Central memory CD4-positive, alpha-beta T cell (primary cell): ENCODE results near the gene GRM3.

Experiments used
- DNase-seq: peaks from one replicate; pipeline ENCODE4 v3.0.0; 2022

GRM3 gene

DNA sequence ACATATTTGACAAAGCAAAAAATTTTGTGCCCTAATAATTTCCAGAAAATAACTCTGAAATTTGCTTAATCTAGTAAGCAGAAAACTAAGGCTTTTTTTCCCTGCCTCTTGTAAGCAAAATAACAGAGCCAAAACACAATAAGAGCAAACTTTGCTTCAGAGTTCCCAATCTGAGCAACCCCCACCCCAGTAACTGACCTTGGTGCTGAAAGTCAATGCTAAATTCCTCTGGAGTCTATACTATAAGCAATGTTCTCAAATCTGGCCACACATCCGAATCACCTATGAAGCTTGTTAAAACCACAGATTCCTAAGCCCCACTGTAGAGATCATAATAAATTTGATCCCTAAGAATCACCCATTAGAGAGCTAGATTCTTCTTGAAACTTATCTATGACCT, 265.2 kb downstream of the GRM3 start:
- DNase-seq: no peak

DNA sequence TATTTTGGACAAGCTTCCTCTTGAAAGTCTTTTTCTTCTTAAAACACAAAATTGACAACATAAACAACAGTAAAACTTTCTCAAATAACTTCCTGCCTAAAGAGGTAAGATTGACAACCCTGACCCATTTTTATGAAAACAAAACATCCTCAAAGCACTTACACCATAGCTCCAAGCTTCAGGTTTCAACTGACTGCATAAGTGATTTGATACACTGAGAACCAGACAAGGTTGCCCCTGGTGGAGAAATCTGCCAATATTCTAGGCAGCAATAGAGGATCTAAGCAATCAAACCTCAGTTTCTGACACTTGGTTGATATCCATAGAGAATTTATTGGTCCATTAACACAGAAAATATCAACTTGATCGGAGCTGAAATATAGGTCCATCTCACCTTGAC, 267.9 kb downstream of the GRM3 start:
- no peak for DNase-seq

DNA sequence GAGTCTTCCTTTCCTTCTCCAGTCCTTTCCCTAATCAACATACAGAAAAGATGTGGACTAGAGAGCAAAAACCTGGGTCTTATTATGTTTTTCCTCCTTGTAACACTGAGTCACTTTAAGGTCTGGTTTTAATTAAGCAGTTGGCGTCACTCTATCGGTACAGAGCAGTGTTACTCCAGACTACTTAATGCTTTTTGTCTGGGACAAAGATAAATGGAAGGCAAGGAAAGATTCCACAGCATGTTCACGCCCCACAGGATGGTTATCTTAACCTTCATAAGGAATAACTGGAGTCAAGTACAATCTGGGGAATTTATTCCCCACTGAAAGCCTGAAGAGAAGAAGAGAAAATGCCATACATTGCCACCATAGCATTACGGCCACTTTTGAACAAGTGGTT, 270.0 kb downstream of the GRM3 start:
- no peak for DNase-seq
